ENCODE results near the gene HAGHL. TPM values are rescaled to one million over a fixed set of nuclear protein-coding genes. Genes with fewer than 3 reads are reported as not detected.
"Not testable (repeated sequence)": the region's sequence is repeated elsewhere in the genome, so short reads cannot be mapped to it uniquely, and the experiment has no call there.

The HAGHL gene
- total RNA-seq, 1 experiment from 2014 or later = 74.8 TPM

- RAD21 ChIA-PET (ENCODE audit: low non-redundant PET in 1 of 2, low total read pairs in 2 of 2, uncharacterized antibody in 2 of 2, unreplicated experiment in 2 of 2) = interaction anchor here (0.7 to 1.1 kb wide), 3 partner anchors 13 to 92 kb away, joined by 3 to 4 read pairs (median 3); partner anchors contain the start of genes CHTF18 (in 1 of the 2) and RPUSD1 (in 1 of the 2)
Observed at GRCh38 chr16:712740-713250, 14.1 kb upstream of the HAGHL start.

More at GRCh38 chr16:712740-713250, 14.1 kb upstream of the HAGHL start:
- 0 out of 2 replicates have a peak, but pooled peaks have one; percentile 7 for TF ChIP-seq POLR2AphosphoS5 (IDR thresholded peaks at IDR 0.05; ENCODE audit: low read depth, low read length)
- peak in 2 of 3 experiments; percentile 60; a peak in 4 of 6 replicates for TF ChIP-seq CTCF (IDR thresholded peaks at IDR 0.05 in 2 of 3, conservative IDR thresholded peaks at IDR 0.05 in 1 of 3; ENCODE audit: borderline replicate concordance in 1 of 3, insufficient read depth in 1 of 3, low read depth in 2 of 3, low read length in 2 of 3)
- intact Hi-C loops (cut with micrococcal nuclease) = loop anchor here (1.0 to 5.0 kb wide), 3 partner anchors 73 to 345 kb away; no protein-coding TSS in a partner anchor
- not testable (repeated sequence) for BruUV-seq (replicated peaks); H3K27me3 ChIP-seq (ENCODE audit: insufficient read depth, low read length); H3K4me3 ChIP-seq (replicated peaks in 1 of 2; ENCODE audit: low read depth in 1 of 2, low read length in 2 of 2); H3K9me3 ChIP-seq (ENCODE audit: control insufficient read depth in 1 of 2, insufficient read depth in 1 of 2, low read depth in 1 of 2, low read length in 2 of 2); H3K9me2 ChIP-seq (ENCODE audit: insufficient read depth); H3K36me3 ChIP-seq (ENCODE audit: control insufficient read depth in 1 of 2, insufficient read depth in 2 of 2, low read length in 2 of 2); H2AFZ ChIP-seq (ENCODE audit: low read depth, low read length, poor library complexity, severe bottlenecking); H4K20me1 ChIP-seq (ENCODE audit: insufficient read depth)
- ChIA-PET POLR2A (interaction anchor here (0.7 to 2.1 kb wide), 4 partner anchors 15 to 75 kb away, joined by 3 to 9 read pairs (median 4); partner anchors contain the start of genes CHTF18 and RPUSD1), CTCF (interaction anchor here (0.7 to 2.7 kb wide), 13 partner anchors 8 to 390 kb away, joined by 3 to 19 read pairs (median 9); partner anchors contain the start of genes ANTKMT, CCDC78, CHTF18 and HAGHL)
- peak overlapping the region; percentile 59 for H3K4me2 ChIP-seq (ENCODE audit: low read length)
- H3K79me2 ChIP-seq (ENCODE audit: insufficient read depth, low read length) = peaks cover 19% of the 10 kb centered on the region
- H3K27ac ChIP-seq (ENCODE audit: low read depth, low read length) = peak overlapping the region; percentile 55
- H3K9ac ChIP-seq (ENCODE audit: low read length) = peak overlapping the region; percentile 13
- ATAC-seq = peak; percentile 50
- DNase-seq (ENCODE audit: low read depth, low spot score) = peak; percentile 98
- peaks cover 24 to 59% of the 10 kb centered on the region in 2 experiments for H3K4me1 ChIP-seq (ENCODE audit: control insufficient read depth in 1 of 2, insufficient read depth in 2 of 2, low read length in 2 of 2)
